ENCODE results near the gene FHOD1. TPM values are rescaled to one million over a fixed set of nuclear protein-coding genes. Genes with fewer than 3 reads are reported as not detected.
A peak's percentile ranks its signal among the peaks of the same experiment; 100 is the strongest.

FHOD1 gene
- total and polyA plus RNA-seq, 10 donors: 45.6 to 304 (median 147) TPM

DNA sequence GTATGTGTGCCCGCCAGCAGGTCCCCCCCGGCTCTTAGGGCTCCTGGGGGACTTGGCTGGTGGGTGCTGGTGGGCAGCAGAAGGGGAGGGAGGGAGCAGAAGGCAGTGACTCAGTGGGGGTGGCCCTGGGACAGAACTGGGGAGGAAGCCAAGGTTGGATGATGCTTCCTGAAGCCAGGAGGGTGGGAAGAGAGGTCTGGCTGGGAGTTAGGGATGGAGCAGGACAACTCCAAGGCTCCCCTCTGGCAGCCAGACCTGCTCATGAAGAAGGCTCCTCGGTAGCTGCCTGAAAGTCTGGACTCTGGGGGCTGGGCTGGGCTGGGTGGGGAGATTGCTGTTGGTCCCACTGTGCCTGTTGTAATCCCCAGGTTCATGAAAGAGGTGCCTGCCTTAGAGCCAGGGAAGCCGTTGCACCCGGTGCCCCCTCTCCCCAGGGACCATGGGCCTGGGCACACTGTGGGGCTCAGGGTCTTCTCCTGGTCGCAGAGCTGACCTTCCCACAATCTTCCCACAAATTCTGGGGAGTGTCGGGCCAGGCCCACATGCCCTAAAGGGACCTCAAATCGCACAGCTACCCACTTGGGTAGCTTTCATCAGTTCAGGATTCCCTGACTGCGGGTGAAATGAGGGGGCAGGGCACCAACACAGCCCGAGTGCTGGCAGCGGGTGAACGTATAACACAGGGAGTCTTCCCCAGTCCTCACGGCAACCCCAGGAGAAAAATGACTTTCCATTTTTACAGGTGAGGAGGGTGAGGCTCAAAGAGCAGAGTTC is 30.9 kb upstream of the FHOD1 start:
- Histone ChIP-seq H3K36me3 (peaks cover 0 to 25% (median 0%) of the 10 kb centered on the region in 6 donors), H3K4me1 (peaks cover 11 to 33% (median 25%) of the 10 kb centered on the region in 6 donors), H3K4me3 (peak overlapping the region; percentile 51 to 83 (median 66)), H3K9me3 (no peaks in the 10 kb centered on the region), H3K27ac (peak overlapping the region in 7 of 8 donors; percentile 48 to 80 (median 68)), H3K27me3 (replicated peaks in 1 of 7) (no peaks in the 10 kb centered on the region)
- 57 to 83% (median 68%) methylated on average over 7 to 13 of the region's 13 CpGs for whole genome bisulfite sequencing, 5 donors
- DNase-seq: peak; percentile 54
- intact Hi-C loops (cut with DNase I; ENCODE audit: low total_unique reads): no loop called here
- TF ChIP-seq POLR2A (IDR thresholded peaks at IDR 0.05): no peak
- TF ChIP-seq, protein P1, sequence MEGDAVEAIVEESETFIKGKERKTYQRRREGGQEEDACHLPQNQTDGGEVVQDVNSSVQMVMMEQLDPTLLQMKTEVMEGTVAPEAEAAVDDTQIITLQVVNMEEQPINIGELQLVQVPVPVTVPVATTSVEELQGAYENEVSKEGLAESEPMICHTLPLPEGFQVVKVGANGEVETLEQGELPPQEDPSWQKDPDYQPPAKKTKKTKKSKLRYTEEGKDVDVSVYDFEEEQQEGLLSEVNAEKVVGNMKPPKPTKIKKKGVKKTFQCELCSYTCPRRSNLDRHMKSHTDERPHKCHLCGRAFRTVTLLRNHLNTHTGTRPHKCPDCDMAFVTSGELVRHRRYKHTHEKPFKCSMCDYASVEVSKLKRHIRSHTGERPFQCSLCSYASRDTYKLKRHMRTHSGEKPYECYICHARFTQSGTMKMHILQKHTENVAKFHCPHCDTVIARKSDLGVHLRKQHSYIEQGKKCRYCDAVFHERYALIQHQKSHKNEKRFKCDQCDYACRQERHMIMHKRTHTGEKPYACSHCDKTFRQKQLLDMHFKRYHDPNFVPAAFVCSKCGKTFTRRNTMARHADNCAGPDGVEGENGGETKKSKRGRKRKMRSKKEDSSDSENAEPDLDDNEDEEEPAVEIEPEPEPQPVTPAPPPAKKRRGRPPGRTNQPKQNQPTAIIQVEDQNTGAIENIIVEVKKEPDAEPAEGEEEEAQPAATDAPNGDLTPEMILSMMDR (IDR thresholded peaks at IDR 0.05 in 8 of 11, conservative IDR thresholded peaks at IDR 0.05 in 3 of 11): no peak
- TF ChIP-seq POLR2AphosphoS5 (IDR thresholded peaks at IDR 0.05): no peak

DNA sequence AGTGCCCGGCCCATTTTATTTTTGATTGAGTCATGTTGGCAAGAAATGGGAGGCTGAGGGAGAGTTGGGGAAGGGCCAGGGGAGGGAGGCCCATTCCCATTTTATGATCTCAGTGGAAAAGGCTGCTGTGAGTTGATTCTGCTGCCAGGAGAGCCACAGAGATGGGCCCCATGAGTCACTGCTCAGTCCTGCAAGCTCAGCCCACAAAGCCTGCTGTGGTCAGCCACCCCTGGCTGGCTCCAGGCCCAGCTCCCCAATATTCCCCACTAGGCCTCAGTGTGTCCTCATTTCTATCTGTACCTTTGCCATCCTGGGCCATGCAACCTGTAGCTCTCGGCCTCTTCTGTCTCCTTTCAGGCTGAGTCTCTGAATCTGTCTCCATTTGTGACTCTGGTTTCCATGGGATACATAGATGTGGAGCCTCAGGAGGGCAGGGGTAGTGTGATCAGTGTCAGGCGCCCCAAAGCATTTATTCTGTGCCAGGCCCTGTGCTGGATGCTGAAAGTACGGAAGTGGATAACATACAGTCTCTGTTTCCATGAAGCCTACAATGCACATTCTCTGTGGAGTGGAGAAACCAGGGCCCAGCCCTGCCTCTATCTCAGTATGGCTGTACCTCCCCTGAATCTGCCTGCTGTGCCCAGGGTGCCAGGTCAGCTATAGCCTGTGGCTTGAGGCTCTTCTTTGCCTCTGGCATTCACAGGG is 30.2 kb upstream of the FHOD1 start:
- Histone ChIP-seq H3K27ac (peak overlapping the region in 6 of 8 donors; percentile 39 to 80 (median 70)), H3K4me3 (peak overlapping the region in 1 of 8 donors; percentile 83)

DNA sequence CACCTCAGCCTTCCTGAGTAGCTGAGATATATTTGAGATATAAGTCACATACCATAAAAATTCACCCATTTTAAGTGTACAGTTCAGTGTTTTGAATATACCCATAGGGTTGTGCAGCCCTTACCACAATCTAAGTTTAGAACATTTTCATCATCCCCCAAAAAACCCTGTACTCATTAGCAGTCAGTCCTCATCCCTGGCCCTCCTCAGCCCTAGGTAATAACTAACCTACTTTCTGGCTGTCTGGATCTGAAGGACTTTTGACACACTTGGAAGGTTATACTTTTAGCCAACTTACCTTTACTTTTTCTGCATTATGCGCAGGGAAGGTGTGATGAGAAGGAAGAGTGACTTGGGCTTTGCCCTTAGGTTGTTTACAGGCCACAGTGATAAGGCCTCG is 28.0 kb upstream of the FHOD1 start:
- TF ChIP-seq POLR2A (IDR thresholded peaks at IDR 0.05) (no peak), POLR2AphosphoS5 (IDR thresholded peaks at IDR 0.05) (no peak)
- TF ChIP-seq, protein P1 (IDR thresholded peaks at IDR 0.05 in 8 of 11, conservative IDR thresholded peaks at IDR 0.05 in 3 of 11): no peak
- Histone ChIP-seq H3K27ac (no peak overlapping the region), H3K27me3 (replicated peaks in 1 of 7) (no peaks in the 10 kb centered on the region), H3K4me3 (no peak overlapping the region), H3K4me1 (peaks cover 11 to 32% (median 25%) of the 10 kb centered on the region in 6 donors), H3K36me3 (peaks cover 0 to 46% (median 0%) of the 10 kb centered on the region in 6 donors), H3K9me3 (no peaks in the 10 kb centered on the region)
- WGBS, 5 donors: 91 to 97% (median 95%) methylated on average over 2 of the region's 2 CpGs
- DNase-seq: no peak
- intact Hi-C loops (cut with DNase I; ENCODE audit: low total_unique reads): no loop called here

More for the DNA sequence above, 30.2 kb upstream of the FHOD1 start:
- Histone ChIP-seq H3K9me3 (no peaks in the 10 kb centered on the region), H3K4me1 (peaks cover 11 to 33% (median 25%) of the 10 kb centered on the region in 6 donors), H3K27me3 (replicated peaks in 1 of 7) (no peaks in the 10 kb centered on the region), H3K36me3 (peaks cover 0 to 29% (median 0%) of the 10 kb centered on the region in 6 donors)
- DNase-seq: no peak
- WGBS, 5 donors: 91 to 95% (median 93%) methylated on average over 4 of the region's 4 CpGs
- TF ChIP-seq POLR2AphosphoS5 (IDR thresholded peaks at IDR 0.05) (no peak), POLR2A (IDR thresholded peaks at IDR 0.05) (no peak)
- TF ChIP-seq, protein P1 (IDR thresholded peaks at IDR 0.05 in 8 of 11, conservative IDR thresholded peaks at IDR 0.05 in 3 of 11): no peak
- intact Hi-C loops (cut with DNase I; ENCODE audit: low total_unique reads): no loop called here

DNA sequence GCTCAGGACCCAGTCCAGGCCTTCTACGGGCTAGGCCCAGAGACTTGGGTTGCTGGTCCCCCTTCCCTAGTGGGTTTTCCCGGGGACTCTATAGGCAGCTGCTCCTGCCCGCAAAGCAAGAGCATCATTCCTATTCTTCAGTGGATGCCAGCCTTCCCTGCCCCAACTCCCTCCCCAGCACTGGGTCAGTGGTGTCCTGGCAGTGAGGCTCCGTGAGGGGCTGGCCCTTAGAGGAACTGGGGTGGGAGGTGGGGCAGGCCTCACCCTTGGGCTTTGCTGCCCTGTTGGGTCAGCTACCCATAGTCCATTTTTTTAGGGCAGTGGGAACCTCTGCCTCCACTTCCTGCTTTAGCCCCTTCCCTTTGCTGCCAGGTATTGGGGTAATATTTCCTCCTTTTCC is 24.2 kb upstream of the FHOD1 start:
- Histone ChIP-seq H3K36me3 (peaks cover 0 to 34% (median 0%) of the 10 kb centered on the region in 6 donors), H3K9me3 (no peaks in the 10 kb centered on the region), H3K4me1 (peaks cover 0 to 21% (median 5%) of the 10 kb centered on the region in 6 donors), H3K4me3 (no peak overlapping the region), H3K27me3 (replicated peaks in 1 of 7) (no peaks in the 10 kb centered on the region), H3K27ac (peak overlapping the region in 1 of 8 donors; percentile 27)
- intact Hi-C loops (cut with DNase I; ENCODE audit: low total_unique reads): no loop called here
- peak; percentile 52 for DNase-seq
- TF ChIP-seq POLR2A (IDR thresholded peaks at IDR 0.05) (no peak), POLR2AphosphoS5 (IDR thresholded peaks at IDR 0.05) (no peak)
- TF ChIP-seq, protein P1 (IDR thresholded peaks at IDR 0.05 in 8 of 11, conservative IDR thresholded peaks at IDR 0.05 in 3 of 11): no peak
- 90 to 98% (median 94%) methylated on average over 4 of the region's 4 CpGs for WGBS, 5 donors

Data from spleen (tissue), 11 donors.